Choroid plexus epithelial cell (primary cell): ENCODE results near the gene CDK18.
A peak's percentile ranks its signal among the peaks of the same experiment; 100 is the strongest.

Experiments used
- DNase-seq: peaks from one replicate; pipeline ENCODE4 v3.0.0-alpha.2; 2010; ENCODE audit warnings: low read depth
- H3K4me3 ChIP-seq: 2 replicates; pipeline ENCODE4 v1.5.1; 2011; ENCODE audit warnings: low read depth, mild to moderate bottlenecking, control low read depth, low read length, moderate library complexity
- CTCF ChIP-seq: conservative IDR thresholded peaks from 2 replicates; pipeline ENCODE4 v1.5.1; 2011; ENCODE audit warnings: low read depth, mild to moderate bottlenecking, control low read depth, inconsistent platforms, low read length, moderate library complexity

The CDK18 gene

GRCh38 chr1:205504311-205505075, at the start of gene CDK18:
Gene CDK18, plus strand, starts transcription at chr1:205504669. Its CDS starts 18,499 bp downstream, at chr1:205523168.
- DNase-seq: peak; percentile 42
- no peak for TF ChIP-seq CTCF
- H3K4me3 ChIP-seq: peak within 1 kb of the TSS; percentile 60

- H3K4me3 ChIP-seq: no peak overlapping the region
- TF ChIP-seq CTCF: no peak
- DNase-seq: no peak
These were observed 49.5 kb upstream of the CDK18 start for GRCh38 chr1:205454903-205455335.

GRCh38 chr1:205455581-205456382, 48.7 kb upstream of the CDK18 start, which contains the start of gene BLACAT1:
Gene BLACAT1, minus strand, starts transcription at chr1:205456045.
- no peak for DNase-seq
- no peak within 1 kb of the TSS for H3K4me3 ChIP-seq
- TF ChIP-seq CTCF: no peak

- DNase-seq: no peak
- H3K4me3 ChIP-seq: no peak overlapping the region
- TF ChIP-seq CTCF: no peak
These were observed 48.0 kb upstream of the CDK18 start for GRCh38 chr1:205456383-205456867.

GRCh38 chr1:205456868-205457745, 47.4 kb upstream of the CDK18 start:
- no peak overlapping the region for H3K4me3 ChIP-seq
- DNase-seq: no peak
- TF ChIP-seq CTCF: no peak

- TF ChIP-seq CTCF: no peak
- no peak overlapping the region for H3K4me3 ChIP-seq
- DNase-seq: peak; percentile 78
These were observed 45.5 kb upstream of the CDK18 start for GRCh38 chr1:205458777-205459566.
